C4-2B (cell line): ENCODE results near the gene TMIGD1.

Experiments used
- CTCF ChIP-seq: fragments of 450-650 bp; conservative IDR thresholded peaks from 2 replicates; pipeline ENCODE4 v1.5.1; 2017; ENCODE audit warnings: mild to moderate bottlenecking
- ZFX ChIP-seq: fragments of 450-650 bp; IDR thresholded peaks from 2 replicates; pipeline ENCODE4 v1.6.1; 2017

GRCh38 chr17:30278032-30278431 is 55.8 kb downstream of the TMIGD1 start:
- no peak for TF ChIP-seq ZFX
- TF ChIP-seq CTCF: peak; percentile 52
